Measurements from ENCODE around the gene COL6A2. TPM values are rescaled to one million over a fixed set of nuclear protein-coding genes. Genes with fewer than 3 reads are reported as not detected.

The COL6A2 gene
- total and polyA plus RNA-seq, 10 of the 15 experiments (the other 5 are each of a cell fraction or from before 2014, with no cell fraction given) = 0.16 to 1.3 (median 0.34) TPM; not detected in 7

GRCh38 chr21:46065215-46065913 is 32.5 kb upstream of the COL6A2 start:
- no peak overlapping the region for H3K4me2 ChIP-seq (ENCODE audit: control insufficient read depth, insufficient read depth)
- H3K4me1 ChIP-seq (ENCODE audit: control insufficient read depth, insufficient read depth, low read length) = no peaks in the 10 kb centered on the region
- no peak overlapping the region for H3K9ac ChIP-seq (ENCODE audit: control insufficient read depth, insufficient read depth, low read length)
- H3K36me3 ChIP-seq (ENCODE audit: control insufficient read depth in 2 of 2, insufficient read depth in 2 of 2, low read length in 1 of 2) = no peaks in the 10 kb centered on the region
- no TSS peak for BruUV-seq (replicated peaks)
- H3K27me3 ChIP-seq (replicated peaks in 1 of 2; ENCODE audit: control insufficient read depth in 2 of 2, insufficient read depth in 2 of 2, low read length in 1 of 2) = no peaks in the 10 kb centered on the region
- WGBS (ENCODE audit: insufficient coverage, insufficient replicate concordance, low lambda C conversion rate, missing lambda C conversion rate) = 23% methylated on average over 22 of the region's 22 CpGs
- CTCF ChIA-PET = no interaction called here
- H3K9me3 ChIP-seq (replicated peaks; ENCODE audit: control insufficient read depth, insufficient read depth, low read length) = no peaks in the 10 kb centered on the region; the same call in 1 of the 3 replicates
- DNase-seq (ENCODE audit: low read depth, low spot score) = no peak
- no peak overlapping the region for H3K27ac ChIP-seq (ENCODE audit: control insufficient read depth, insufficient read depth)
- no peak overlapping the region for H2AFZ ChIP-seq (ENCODE audit: control insufficient read depth, low read depth, low read length)
- TF ChIP-seq CHD2 (IDR thresholded peaks at IDR 0.05; ENCODE audit: borderline replicate concordance, low read depth, low read length) (no peak), ETV6 (conservative IDR thresholded peaks at IDR 0.05 in 1 of 2, IDR thresholded peaks at IDR 0.05 in 1 of 2; ENCODE audit: borderline replicate concordance in 1 of 2, low read depth in 1 of 2) (no peak), BHLHE40 (IDR thresholded peaks at IDR 0.05; ENCODE audit: borderline replicate concordance in 1 of 2, low read depth in 2 of 2, low read length in 1 of 2) (no peak), EP300 (IDR thresholded peaks at IDR 0.05; ENCODE audit: borderline replicate concordance in 1 of 2, control insufficient read depth in 1 of 2, low read depth in 2 of 2, low read length in 2 of 2) (no peak), BCL11A (IDR thresholded peaks at IDR 0.05; ENCODE audit: low read depth, low read length) (no peak), PKNOX1 (IDR thresholded peaks at IDR 0.05) (no peak), PAX8 (IDR thresholded peaks at IDR 0.05) (no peak), IKZF1 (conservative IDR thresholded peaks at IDR 0.05) (no peak), CTCF (IDR thresholded peaks at IDR 0.05 in 2 of 3, conservative IDR thresholded peaks at IDR 0.05 in 1 of 3; ENCODE audit: control insufficient read depth in 2 of 3, extremely low read depth in 1 of 3, insufficient read depth in 1 of 3, low read depth in 3 of 3, low read length in 3 of 3) (no peak)
- TF ChIP-seq, protein P1, sequence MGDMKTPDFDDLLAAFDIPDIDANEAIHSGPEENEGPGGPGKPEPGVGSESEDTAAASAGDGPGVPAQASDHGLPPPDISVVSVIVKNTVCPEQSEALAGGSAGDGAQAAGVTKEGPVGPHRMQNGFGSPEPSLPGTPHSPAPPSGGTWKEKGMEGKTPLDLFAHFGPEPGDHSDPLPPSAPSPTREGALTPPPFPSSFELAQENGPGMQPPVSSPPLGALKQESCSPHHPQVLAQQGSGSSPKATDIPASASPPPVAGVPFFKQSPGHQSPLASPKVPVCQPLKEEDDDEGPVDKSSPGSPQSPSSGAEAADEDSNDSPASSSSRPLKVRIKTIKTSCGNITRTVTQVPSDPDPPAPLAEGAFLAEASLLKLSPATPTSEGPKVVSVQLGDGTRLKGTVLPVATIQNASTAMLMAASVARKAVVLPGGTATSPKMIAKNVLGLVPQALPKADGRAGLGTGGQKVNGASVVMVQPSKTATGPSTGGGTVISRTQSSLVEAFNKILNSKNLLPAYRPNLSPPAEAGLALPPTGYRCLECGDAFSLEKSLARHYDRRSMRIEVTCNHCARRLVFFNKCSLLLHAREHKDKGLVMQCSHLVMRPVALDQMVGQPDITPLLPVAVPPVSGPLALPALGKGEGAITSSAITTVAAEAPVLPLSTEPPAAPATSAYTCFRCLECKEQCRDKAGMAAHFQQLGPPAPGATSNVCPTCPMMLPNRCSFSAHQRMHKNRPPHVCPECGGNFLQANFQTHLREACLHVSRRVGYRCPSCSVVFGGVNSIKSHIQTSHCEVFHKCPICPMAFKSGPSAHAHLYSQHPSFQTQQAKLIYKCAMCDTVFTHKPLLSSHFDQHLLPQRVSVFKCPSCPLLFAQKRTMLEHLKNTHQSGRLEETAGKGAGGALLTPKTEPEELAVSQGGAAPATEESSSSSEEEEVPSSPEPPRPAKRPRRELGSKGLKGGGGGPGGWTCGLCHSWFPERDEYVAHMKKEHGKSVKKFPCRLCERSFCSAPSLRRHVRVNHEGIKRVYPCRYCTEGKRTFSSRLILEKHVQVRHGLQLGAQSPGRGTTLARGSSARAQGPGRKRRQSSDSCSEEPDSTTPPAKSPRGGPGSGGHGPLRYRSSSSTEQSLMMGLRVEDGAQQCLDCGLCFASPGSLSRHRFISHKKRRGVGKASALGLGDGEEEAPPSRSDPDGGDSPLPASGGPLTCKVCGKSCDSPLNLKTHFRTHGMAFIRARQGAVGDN (IDR thresholded peaks at IDR 0.05) = no peak
- H3K79me2 ChIP-seq (ENCODE audit: control insufficient read depth, insufficient read depth, low read length) = no peaks in the 10 kb centered on the region
- SMC1A ChIA-PET (ENCODE audit: uncharacterized antibody, unreplicated experiment) = no interaction called here
- RAD21 ChIA-PET (ENCODE audit: unreplicated experiment) = no interaction called here
- POLR2A ChIA-PET = no interaction called here
- in situ Hi-C loops (cut with MboI) = no loop called here
- H4K20me1 ChIP-seq (ENCODE audit: control insufficient read depth, insufficient read depth) = no peaks in the 10 kb centered on the region
- intact Hi-C loops (cut with micrococcal nuclease; ENCODE audit: unreplicated experiment) = no loop called here
- FAIRE-seq = no peak
- ATAC-seq = no peak
- no peak overlapping the region for H3K4me3 ChIP-seq
